Hematopoietic multipotent progenitor cell treated with erythropoietin and hydrocortisone succinate and interleukin-3 and kit ligand, for 15 days (in vitro differentiated cells): Measurements from ENCODE around the gene NBPF15.
"Not testable (repeated sequence)": the region's sequence is repeated elsewhere in the genome, so short reads cannot be mapped to it uniquely, and the experiment has no call there.

Experiments used
- DNase-seq: peaks from one replicate; pipeline ENCODE4 v3.0.0-alpha.2; 2015; ENCODE audit warnings: low spot score

The NBPF15 gene, protein sequence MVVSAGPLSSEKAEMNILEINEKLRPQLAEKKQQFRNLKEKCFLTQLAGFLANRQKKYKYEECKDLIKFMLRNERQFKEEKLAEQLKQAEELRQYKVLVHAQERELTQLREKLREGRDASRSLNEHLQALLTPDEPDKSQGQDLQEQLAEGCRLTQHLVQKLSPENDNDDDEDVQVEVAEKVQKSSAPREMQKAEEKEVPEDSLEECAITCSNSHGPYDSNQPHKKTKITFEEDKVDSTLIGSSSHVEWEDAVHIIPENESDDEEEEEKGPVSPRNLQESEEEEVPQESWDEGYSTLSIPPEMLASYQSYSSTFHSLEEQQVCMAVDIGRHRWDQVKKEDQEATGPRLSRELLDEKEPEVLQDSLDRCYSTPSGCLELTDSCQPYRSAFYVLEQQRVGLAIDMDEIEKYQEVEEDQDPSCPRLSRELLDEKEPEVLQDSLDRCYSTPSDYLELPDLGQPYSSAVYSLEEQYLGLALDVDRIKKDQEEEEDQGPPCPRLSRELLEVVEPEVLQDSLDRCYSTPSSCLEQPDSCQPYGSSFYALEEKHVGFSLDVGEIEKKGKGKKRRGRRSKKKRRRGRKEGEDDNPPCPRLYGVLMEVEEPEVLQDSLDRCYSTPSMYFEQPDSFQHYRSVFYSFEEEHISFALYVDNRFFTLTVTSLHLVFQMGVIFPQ

DNA sequence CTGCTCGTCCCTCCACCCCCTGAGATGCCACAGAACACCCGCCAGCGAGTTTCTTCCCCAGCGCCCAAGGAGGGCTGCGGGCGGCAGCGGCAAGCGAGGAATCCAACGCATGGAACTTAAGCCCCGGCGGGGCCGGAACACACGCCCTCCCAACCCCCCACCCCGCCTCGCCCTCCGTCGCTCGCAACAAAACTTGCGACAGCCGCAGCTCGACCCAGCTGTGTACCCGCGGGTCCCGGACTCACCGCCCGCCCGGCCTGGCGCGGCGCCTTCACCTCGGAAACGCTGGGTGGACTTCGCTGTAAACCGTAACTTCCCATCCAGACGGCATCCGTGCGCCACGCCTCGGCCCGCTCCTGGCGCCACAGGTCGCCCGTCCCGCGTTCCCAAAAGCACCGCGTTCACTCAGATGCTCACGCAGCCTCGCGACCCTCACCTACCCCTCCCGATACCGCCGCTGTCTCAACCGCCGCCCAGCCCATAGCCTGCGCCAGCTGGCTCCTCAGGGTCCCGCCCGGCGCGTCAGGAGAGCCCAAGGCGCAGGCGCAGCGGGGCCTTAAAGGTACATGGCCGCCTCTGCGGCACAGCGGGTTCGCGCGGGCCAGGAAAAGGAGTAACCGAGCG is at the start of gene NBPF15:
TSS of gene NBPF15 (minus strand) at position 534 of the 624 bp plus-strand sequence. CDS start 21,666 bp downstream, outside the sequence.
- DNase-seq, result not testable (repeated sequence)

GRCh38 chr1:144496429-144496828 is 35.0 kb upstream of the NBPF15 start:
- not testable (repeated sequence) for DNase-seq

DNA sequence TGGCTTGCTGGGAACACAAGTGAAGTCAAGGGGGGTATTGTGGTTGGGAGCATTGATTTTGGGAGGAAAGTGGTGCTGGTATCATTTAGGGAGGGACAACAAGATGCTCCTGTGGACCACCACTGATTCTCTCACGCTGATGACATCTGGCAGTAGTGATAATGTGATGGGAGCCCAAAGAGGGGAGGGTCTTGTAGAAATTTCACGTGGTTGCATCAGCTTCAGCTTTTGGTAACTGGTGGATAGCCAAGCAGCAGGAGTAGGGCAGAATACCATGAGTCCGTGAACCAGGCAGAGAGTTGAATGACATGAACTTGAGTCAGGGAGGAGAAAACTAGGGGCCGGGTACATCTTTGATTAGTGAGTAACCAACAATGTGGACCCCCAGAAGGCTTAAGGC is 32.7 kb upstream of the NBPF15 start:
- not testable (repeated sequence) for DNase-seq

DNA sequence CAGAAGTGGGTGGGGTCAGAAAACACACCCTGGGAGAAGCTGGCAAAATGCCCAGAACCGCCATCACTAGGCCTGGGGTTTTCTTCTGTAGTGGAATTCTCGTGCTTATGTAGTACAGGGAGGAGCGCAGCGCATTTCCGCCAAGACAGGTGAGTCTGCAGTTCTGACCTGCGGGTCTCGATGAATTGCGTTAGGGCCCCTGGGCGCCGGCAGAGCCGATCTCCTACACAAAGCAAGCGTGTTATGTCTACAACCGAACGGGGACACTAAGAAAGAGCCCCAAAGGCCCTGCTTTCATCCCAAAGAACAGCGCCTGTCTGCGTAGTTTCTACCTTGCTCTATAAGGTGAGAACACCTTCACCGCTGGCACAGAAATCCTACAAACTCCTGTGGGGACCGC is 28.9 kb upstream of the NBPF15 start:
- not testable (repeated sequence) for DNase-seq

DNA sequence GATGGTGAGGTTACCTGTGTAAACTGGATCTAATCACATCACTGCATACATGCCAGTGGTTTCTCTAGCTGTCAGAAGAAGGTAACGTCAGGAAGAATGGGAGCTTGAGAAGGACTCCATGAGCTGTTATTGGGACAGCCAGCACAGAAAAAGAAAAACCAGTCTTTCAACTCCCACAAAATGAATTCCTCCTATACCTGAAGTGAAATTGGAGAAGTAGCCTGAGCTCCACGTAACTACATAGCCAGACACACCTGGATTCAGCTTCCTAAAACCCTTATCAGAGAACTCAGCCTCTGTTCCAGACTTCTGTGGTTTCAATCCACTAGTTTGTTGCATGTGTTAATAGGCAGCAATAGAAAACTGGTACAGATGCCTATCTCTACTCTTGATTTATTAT is 25.5 kb upstream of the NBPF15 start:
- not testable (repeated sequence) for DNase-seq

DNA sequence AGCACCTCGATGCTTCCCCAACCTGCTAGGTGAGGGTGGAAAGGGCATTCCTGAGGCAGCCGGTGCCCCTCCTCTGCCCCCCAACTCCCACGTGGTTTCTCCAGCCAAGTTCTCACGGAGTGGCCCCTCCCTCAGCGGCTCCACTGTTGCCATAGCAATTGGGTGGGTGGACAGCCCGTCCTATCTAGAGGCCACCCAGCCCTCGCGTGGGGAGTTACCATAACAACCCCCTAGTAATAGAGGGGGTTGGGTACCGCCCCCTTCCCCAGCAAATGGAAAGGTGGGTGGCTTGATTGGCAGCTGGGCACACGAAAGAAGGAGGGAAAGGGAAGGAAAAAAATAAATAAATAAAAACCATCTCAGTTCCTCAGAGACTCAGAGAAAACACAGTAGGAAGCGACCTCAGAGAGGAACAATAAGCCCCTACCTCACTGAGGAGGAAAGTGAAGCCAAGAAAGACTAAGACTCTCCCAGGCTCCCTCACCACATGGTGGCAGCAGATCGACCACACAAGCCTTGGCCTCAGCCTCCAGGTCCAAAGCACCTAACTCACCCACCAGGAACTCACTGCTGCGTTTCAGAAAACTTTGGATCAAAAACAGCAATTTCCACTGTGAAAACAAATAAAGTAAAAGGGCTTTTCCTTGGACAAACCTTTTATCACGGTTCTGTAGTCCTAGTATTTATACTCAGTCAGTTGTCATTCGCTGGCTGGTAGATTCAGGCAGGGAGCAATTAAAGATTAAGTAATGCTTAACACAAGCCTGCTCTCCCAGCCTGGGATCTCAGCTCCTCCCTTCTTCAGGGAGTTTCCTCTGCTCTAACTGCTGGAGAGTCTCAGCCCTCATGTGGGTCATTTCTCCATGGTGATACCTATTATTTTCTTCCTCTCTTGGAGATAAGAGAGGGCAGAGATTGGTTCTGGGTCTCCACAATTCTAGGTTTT is 23.9 kb upstream of the NBPF15 start:
- DNase-seq, result not testable (repeated sequence)

- DNase-seq, result not testable (repeated sequence)
Observed at GRCh38 chr1:144473897-144474296, 12.4 kb upstream of the NBPF15 start.

- DNase-seq, result not testable (repeated sequence)
Observed at GRCh38 chr1:144471434-144471833, 10.0 kb upstream of the NBPF15 start.

GRCh38 chr1:144461778-144462177 is 309 bp upstream of the NBPF15 start:
- DNase-seq, result not testable (repeated sequence)

- DNase-seq, result not testable (repeated sequence)
Observed at GRCh38 chr1:144460686-144461085, 783 bp downstream of the NBPF15 start.

DNA sequence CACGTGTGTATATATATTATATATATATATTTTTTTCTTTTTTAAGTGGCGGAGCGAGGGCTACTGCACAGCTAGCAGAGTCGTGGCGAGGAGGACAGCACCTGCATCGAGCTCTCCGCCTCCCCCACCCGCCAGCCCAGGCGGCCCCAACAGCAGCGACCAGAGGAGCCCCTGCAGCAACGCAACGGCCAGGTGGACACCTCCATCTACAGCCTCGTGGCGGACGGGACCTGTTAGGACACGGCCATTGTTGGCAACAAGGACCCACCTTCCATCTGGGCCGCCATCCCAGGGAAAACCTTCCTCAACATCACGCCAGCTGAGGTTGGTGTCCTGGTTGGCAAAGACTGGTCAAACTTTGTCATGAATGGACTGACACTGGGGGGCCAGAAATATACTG is 19.1 kb downstream of the NBPF15 start:
- not testable (repeated sequence) for DNase-seq

DNA sequence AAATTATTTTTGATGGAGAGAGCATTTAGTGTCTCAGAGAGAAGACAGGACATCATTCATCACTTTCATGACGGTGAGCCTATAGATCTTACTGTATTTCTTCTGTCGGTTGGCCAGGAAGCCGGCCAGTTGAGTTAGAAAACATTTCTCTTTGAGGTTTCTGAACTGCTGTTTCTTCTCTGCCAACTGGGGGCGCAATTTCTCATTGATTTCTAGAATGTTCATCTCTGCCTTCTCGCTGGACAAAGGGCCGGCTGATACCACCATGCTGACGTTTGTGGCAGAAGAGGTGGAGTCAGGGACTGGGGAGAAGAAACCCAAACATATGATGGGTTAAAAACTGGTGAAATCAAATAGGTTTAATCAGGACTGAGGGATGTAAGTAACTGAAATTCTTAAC is 21.7 kb downstream of the NBPF15 start:
- not testable (repeated sequence) for DNase-seq

- DNase-seq, result not testable (repeated sequence)
Observed at GRCh38 chr1:144418891-144419694, 42.4 kb downstream of the NBPF15 start.

DNA sequence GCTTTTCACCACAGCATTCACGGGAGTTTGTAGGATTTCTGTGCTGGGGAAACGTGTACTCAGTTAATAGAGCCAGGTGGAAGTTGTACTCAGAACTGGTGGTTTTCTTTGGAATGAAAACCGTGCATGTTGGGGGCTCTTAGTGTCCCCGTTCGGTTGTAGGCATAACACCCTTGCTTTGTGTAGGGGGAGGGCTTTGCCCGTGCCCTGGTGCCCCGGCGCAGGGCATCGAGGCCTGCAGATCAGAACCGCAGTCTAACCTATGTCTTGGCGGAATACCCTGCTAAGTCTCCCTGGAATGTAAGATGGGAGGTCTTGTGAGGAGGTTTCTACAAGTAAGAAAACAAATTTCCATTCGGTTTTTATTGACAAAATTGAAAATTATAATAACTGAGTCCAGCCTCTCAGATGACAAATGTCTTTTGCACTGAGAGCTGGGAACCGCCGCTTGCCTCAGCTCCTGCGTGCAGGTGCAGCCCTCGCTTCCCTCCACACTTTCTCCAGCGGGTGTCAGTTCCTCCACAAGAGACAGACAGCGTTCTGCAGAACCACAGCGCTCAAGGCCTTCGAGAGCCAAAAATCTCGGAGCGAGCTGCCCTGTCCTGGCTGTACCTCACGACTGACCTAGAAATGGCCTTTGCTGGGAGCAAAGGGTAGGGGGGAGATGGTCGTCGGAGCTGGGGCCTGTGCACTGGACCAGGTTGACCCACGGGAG is 47.9 kb downstream of the NBPF15 start:
- not testable (repeated sequence) for DNase-seq

DNA sequence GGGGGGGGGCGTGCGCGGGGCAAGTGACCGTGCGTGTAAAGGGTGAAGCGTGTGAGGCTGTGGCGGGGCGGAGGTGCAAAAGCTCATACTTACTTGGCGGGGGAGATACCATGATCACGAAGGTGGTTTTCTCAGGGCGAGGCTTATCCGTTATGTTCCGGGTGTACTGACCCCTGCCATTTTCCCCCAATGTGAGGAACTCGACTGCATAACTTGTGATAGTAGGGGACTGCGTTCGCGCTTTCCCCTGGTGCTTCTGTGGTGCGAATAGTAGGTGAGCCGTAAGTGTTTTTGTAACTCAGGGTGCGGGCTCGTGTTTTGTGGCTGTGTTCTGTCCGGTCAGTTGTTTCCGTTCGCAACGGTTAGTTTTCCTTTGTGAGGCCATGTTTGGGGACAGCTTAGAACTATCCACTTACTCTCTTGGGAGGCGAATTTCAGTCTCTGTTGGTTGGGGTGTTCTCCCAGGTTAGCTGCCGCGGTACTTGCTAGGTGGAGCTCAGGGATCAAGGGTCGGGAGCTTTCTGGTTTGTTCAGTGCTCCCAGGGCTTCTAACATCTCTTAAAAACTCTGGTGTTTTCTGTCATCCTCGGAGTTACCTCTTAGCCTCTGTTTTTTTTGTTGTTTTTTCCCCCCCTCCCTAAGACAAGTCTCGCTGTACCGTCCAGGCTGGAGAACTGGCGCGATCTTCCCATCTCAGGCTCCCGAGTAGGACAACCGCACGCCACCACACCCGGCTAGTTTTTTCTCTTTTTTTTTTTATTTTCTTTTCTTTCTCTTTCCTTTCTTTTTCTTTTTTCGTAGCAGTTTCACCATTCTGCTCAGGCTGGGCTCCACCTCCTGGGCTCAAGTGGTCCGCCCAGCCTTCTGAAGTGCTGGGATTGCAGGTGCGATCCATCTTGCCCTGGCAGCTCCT is 48.7 kb downstream of the NBPF15 start:
- peak; percentile 17 for DNase-seq

DNA sequence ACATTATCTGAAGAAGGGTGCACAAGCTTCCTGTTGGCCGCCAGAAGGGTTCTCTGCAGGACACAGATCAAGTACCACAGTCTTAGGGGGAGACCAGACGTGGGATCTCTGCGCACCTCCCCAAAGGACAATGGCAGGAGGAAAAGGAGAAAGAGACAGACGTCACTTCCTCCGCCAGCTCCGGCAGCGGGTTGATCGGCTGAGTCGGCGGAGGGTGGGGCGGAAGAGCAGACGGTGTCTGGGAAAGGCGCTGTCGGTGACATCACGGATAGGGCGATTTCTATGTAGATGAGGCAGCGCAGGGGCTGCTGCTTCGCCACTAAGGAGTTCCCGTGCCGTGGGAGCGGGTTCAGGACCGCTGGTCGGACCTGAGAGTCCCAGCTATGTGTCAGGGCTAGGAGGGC is 49.4 kb downstream of the NBPF15 start:
- peak; percentile 4 for DNase-seq

DNA sequence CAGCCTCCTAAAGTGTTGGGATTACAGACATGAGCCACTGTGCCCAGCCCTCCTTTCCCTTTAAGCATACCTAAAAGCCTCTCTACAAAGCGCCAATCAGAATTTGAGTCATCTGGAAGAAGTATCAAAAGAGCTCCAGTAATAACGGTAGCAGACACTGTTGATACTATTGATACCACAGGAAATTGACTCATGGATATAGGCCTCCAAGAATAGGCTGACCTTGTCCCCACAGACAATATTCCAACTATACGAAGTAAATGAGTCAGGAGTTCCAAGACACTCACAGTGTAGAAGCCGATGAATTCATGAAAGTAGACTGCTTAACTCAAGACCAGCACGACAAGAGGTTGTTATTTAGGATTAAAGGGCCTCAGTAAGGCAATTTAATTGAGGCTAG is 58.7 kb downstream of the NBPF15 start:
- DNase-seq, result not testable (repeated sequence)

- DNase-seq, result not testable (repeated sequence)
Observed at GRCh38 chr1:144371651-144372050, 89.8 kb downstream of the NBPF15 start.
